GM10266 (cell line): Measurements from ENCODE around the gene SLC9A8.

Source experiments
- DNase-seq: peaks from one replicate; pipeline ENCODE4 v3.0.0; 2012; ENCODE audit errors: extremely low spot score
- TF ChIP-seq, protein P1 (sequence below): IDR thresholded peaks from 2 replicates; pipeline ENCODE4 v1.5.1; 2012; ENCODE audit warnings: mild to moderate bottlenecking, low read depth; ENCODE audit not compliant: control insufficient read depth, insufficient read depth; ENCODE audit errors: missing control alignments

SLC9A8 gene

GRCh38 chr20:49831770-49832631, 19.4 kb downstream of the SLC9A8 start:
- DNase-seq: no peak
- TF ChIP-seq, protein P1, sequence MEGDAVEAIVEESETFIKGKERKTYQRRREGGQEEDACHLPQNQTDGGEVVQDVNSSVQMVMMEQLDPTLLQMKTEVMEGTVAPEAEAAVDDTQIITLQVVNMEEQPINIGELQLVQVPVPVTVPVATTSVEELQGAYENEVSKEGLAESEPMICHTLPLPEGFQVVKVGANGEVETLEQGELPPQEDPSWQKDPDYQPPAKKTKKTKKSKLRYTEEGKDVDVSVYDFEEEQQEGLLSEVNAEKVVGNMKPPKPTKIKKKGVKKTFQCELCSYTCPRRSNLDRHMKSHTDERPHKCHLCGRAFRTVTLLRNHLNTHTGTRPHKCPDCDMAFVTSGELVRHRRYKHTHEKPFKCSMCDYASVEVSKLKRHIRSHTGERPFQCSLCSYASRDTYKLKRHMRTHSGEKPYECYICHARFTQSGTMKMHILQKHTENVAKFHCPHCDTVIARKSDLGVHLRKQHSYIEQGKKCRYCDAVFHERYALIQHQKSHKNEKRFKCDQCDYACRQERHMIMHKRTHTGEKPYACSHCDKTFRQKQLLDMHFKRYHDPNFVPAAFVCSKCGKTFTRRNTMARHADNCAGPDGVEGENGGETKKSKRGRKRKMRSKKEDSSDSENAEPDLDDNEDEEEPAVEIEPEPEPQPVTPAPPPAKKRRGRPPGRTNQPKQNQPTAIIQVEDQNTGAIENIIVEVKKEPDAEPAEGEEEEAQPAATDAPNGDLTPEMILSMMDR: no peak

DNA sequence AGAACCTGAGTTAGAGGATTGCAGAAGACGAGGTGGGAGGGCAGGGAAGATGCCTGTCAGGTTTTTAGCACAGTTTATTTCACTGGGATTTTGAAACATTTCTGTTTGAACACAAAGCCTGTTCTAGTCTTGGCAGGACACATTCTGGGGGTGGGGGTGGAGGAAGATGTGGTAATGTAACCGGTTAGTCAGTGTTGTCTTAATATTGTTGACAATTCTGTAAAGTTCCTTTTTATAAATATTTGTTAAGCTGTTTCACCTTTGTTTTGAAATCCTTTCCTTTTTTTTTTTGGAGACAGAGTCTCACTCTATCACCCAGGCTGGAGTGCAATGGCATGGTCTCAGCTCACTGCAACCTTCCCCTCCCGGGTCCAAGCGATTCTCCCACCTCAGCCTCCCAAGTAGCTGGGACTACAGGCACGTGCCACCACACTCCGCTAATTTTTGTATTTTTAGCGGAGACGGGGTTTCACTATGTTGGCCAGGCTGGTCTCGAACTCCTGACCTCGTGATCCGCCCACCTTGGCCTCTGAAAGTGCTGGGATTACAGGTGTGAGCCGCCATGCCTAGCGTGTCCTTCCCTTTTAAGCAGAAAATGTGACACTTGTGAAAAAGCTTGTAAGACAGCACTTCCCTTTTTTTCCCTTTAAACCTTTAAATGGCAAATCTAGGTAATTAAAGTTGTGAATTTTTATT, 20.2 kb downstream of the SLC9A8 start:
- DNase-seq: no peak
- TF ChIP-seq, protein P1: no peak

DNA sequence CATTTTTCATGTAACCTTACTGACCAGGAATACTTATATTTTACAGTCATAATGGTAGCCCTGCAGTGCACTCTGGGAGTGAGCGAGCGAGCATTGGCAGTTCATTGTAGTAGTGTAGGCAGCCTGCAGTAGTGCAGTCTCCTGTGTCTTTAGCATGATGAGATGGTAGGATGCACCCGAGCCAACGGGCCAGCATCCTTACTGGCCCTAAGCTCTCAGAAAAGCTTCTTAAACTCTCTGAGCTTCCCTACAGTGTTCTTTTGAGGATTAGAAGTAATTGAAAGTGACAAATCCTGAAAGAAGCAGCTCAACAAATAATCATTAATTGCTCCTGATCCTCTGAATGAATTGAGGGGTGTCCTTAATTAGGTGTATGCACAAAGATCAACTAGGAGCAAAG, 20.9 kb downstream of the SLC9A8 start:
- TF ChIP-seq, protein P1: no peak

GRCh38 chr20:49835031-49835430, 22.4 kb downstream of the SLC9A8 start:
- TF ChIP-seq, protein P1: no peak
- no peak for DNase-seq

More for the DNA sequence above, 20.9 kb downstream of the SLC9A8 start:
- no peak for DNase-seq

DNA sequence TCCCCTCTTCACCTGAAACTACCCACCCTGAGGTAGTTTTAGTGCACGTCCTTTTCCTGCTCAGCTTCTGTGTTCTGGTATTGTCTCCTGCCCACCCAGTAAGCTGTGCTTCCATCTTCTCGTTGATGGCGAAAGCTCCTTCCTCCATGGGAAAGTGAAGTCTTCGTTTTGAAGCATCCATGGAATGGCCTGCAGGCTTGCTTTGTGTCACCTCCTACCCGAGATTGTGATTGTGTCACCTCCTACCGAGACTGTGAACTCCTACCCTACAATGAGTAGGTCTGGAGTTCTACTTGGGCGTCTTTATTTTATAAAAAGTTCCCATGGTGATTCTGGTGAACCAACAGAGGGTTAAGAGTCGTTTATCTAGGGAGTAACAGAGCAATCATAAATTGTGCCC, 25.9 kb downstream of the SLC9A8 start:
- DNase-seq: no peak
- TF ChIP-seq, protein P1: no peak

DNA sequence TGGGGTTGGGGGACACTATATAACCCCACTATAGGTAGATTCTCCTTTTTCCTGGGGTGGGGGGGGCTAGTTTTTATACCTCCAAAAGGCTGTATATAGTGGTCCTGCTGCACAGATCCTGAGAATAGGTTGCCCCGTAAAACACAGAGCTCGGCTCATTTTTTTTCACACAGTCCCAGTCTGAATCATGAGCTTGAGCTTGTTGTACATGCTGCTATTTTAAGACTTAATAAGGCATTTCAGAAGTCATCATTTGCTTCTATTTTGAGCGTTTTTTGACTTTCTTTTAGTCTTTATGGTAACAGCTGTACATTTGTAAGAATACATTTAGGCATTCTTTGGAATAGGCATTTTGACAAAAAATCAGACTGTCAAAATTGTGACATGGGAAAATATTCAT, 30.5 kb downstream of the SLC9A8 start:
- TF ChIP-seq, protein P1: no peak
- DNase-seq: no peak

- no peak for DNase-seq
- TF ChIP-seq, protein P1: no peak
Observed at GRCh38 chr20:49843770-49844380, 31.2 kb downstream of the SLC9A8 start.
